IPS-18a (cell line): Measurements from ENCODE around the gene BAX.

Experiments used
- H3K27ac ChIP-seq: one replicate; pipeline ENCODE4 v1.5.1; 2013; ENCODE audit warnings: low read length
- H3K27me3 ChIP-seq: one replicate; pipeline ENCODE4 v1.6.1; 2013; ENCODE audit warnings: mild to moderate bottlenecking, low read length; ENCODE audit not compliant: control insufficient read depth, insufficient read depth
- H3K36me3 ChIP-seq: one replicate; pipeline ENCODE4 v1.6.1; 2013; ENCODE audit warnings: low read depth, low read length; ENCODE audit not compliant: control insufficient read depth
- H3K4me1 ChIP-seq: one replicate; pipeline ENCODE4 v1.6.1; 2013; ENCODE audit warnings: low read depth, low read length; ENCODE audit not compliant: control insufficient read depth
- H3K4me3 ChIP-seq: one replicate; pipeline ENCODE4 v1.5.1; 2013; ENCODE audit warnings: low read length
- H3K9ac ChIP-seq: one replicate; pipeline ENCODE4 v1.6.1; 2013; ENCODE audit warnings: mild to moderate bottlenecking, low read length, moderate library complexity
- H3K9me3 ChIP-seq: one replicate; pipeline ENCODE4 v1.6.1; 2013; ENCODE audit warnings: low read depth, low read length; ENCODE audit not compliant: control insufficient read depth

BAX gene

DNA sequence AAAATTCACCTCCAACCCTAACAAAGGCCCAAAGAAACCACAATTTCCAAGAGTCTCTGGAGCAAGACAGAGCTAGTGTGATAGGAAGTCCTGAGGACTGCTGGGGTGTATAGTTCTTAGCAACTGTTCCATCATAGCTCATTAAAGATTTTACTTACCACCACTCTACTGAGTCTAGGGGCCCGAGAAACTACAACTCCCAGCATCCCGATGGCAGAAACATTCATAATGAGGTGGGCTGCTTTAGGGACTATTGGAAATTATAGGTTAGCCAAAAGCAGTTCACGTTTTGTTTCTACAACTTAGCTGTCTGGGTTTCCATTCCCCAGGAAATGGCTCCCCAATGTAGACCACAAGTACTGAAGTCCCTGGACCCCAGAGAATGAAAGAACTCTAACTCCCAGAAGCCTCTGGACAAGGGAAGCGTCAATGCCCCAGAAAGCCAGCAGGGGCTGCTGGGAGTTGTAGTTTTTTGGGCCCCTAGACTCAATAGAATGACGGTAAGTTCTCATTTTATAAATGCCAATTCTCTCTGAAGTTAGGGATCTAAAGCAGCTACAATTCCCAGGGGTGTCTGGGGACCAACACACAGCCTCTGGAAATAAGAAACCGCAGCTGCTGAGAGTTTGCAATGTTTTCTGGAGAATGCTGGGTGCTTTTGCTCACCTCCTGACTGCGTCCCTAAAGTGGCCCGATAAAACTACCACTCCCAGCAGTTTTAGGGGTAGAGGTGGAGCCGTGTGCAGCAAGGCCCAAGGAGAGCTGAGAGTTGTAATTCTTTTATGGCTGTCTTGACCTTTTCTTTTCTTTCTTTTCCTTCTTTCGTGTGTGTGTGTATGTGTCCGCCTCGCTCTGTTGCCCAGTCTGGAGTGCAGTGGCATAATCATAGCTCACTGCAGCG, 21.5 kb downstream of the BAX start:
- H3K9me3 ChIP-seq, result no peaks in the 10 kb centered on the region
- H3K36me3 ChIP-seq, result peaks cover 9% of the 10 kb centered on the region
- no peaks in the 10 kb centered on the region for H3K4me1 ChIP-seq
- H3K27ac ChIP-seq, result no peak overlapping the region
- H3K27me3 ChIP-seq, result no peaks in the 10 kb centered on the region
- no peak overlapping the region for H3K9ac ChIP-seq
- no peak overlapping the region for H3K4me3 ChIP-seq

DNA sequence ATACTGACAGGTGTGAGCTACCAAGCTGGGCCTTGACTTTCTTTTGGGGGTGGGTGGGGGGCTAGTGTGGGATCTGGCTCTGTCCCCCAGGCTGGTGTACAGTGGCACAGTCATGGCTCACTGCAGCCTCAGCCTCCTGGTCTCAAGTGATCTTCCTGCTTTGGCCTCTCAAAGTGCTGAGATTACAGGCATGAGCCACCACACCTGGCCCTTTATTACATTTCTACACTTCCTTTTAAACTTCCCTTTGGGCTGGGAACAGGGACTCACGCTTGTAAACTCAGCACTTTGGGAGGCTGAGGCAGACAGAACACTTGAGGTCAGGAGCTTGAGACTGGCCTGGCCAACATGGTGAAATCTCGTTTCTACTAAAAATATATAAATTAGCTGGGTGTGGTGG, 22.4 kb downstream of the BAX start:
- no peak overlapping the region for H3K9ac ChIP-seq
- no peak overlapping the region for H3K4me3 ChIP-seq
- no peaks in the 10 kb centered on the region for H3K27me3 ChIP-seq
- H3K4me1 ChIP-seq, result no peaks in the 10 kb centered on the region
- no peaks in the 10 kb centered on the region for H3K9me3 ChIP-seq
- H3K36me3 ChIP-seq, result peaks cover 9% of the 10 kb centered on the region
- H3K27ac ChIP-seq, result no peak overlapping the region

- peaks cover 4% of the 10 kb centered on the region for H3K36me3 ChIP-seq
- no peaks in the 10 kb centered on the region for H3K4me1 ChIP-seq
- H3K4me3 ChIP-seq, result no peak overlapping the region
- no peak overlapping the region for H3K9ac ChIP-seq
- no peak overlapping the region for H3K27ac ChIP-seq
- H3K9me3 ChIP-seq, result no peaks in the 10 kb centered on the region
- no peaks in the 10 kb centered on the region for H3K27me3 ChIP-seq
Measured at GRCh38 chr19:48982280-48982679, 27.6 kb downstream of the BAX start.

- peaks cover 14% of the 10 kb centered on the region for H3K36me3 ChIP-seq
- no peak overlapping the region for H3K27ac ChIP-seq
- H3K4me1 ChIP-seq, result no peaks in the 10 kb centered on the region
- no peaks in the 10 kb centered on the region for H3K27me3 ChIP-seq
- H3K9ac ChIP-seq, result no peak overlapping the region
- no peak overlapping the region for H3K4me3 ChIP-seq
- H3K9me3 ChIP-seq, result no peaks in the 10 kb centered on the region
Measured at GRCh38 chr19:48985711-48986110, 31.0 kb downstream of the BAX start.

GRCh38 chr19:48986211-48986610, 31.5 kb downstream of the BAX start:
- Histone ChIP-seq H3K9ac (no peak overlapping the region), H3K4me1 (no peaks in the 10 kb centered on the region), H3K36me3 (peaks cover 14% of the 10 kb centered on the region), H3K4me3 (no peak overlapping the region), H3K27ac (no peak overlapping the region), H3K27me3 (no peaks in the 10 kb centered on the region), H3K9me3 (no peaks in the 10 kb centered on the region)

GRCh38 chr19:48987323-48987722, 32.6 kb downstream of the BAX start:
- Histone ChIP-seq H3K4me3 (no peak overlapping the region), H3K9ac (no peak overlapping the region), H3K27ac (no peak overlapping the region), H3K4me1 (no peaks in the 10 kb centered on the region), H3K9me3 (no peaks in the 10 kb centered on the region), H3K27me3 (no peaks in the 10 kb centered on the region), H3K36me3 (peaks cover 14% of the 10 kb centered on the region)

DNA sequence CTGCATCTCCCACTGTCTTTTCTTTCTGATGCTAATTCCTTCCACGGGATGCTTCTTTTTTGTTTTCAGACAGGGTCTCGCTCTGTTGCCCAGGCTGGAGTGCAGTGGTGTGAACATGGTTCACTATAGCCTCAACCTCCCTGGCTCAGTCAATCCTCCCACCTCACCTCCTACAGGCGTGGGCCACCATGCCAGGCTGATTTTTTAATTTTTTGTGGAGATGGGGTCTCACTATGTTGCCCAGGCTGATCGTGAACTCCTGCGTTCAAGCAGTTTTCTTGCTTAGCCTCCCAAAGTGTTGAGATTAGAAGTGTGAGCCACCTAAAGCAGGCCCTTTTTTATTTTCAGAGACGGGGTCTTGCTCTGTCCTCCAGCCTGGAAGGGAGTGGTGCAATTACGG, 33.6 kb downstream of the BAX start:
- Histone ChIP-seq H3K36me3 (peaks cover 10% of the 10 kb centered on the region), H3K27me3 (no peaks in the 10 kb centered on the region), H3K4me1 (no peaks in the 10 kb centered on the region), H3K9me3 (no peaks in the 10 kb centered on the region), H3K9ac (no peak overlapping the region), H3K27ac (no peak overlapping the region), H3K4me3 (no peak overlapping the region)

DNA sequence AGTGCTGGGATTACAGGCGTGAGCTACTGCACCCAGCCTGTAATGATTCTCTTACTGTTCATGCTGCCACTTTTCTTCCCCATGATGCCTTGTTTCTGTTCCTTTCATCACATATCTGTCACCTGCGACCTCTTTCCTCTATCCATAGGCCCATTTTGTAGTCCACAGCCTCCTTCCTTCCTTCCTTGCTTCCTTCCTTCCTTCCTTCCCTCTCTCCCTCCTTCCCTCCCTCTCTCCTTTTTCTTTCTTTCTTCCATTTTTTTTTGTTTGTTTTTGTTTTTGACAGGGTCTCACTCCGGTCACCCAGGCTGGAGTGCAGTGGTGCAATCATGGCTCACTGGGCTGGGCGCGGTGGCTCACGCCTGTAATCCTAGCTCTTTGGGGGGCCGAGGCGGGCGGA, 34.2 kb downstream of the BAX start:
- Histone ChIP-seq H3K36me3 (peaks cover 10% of the 10 kb centered on the region), H3K9me3 (no peaks in the 10 kb centered on the region), H3K4me3 (no peak overlapping the region), H3K9ac (no peak overlapping the region), H3K27ac (no peak overlapping the region), H3K4me1 (no peaks in the 10 kb centered on the region), H3K27me3 (no peaks in the 10 kb centered on the region)

GRCh38 chr19:48989701-48990291, 35.1 kb downstream of the BAX start:
- no peaks in the 10 kb centered on the region for H3K9me3 ChIP-seq
- no peak overlapping the region for H3K4me3 ChIP-seq
- H3K9ac ChIP-seq, result no peak overlapping the region
- no peaks in the 10 kb centered on the region for H3K27me3 ChIP-seq
- H3K36me3 ChIP-seq, result peaks cover 10% of the 10 kb centered on the region
- no peak overlapping the region for H3K27ac ChIP-seq
- no peaks in the 10 kb centered on the region for H3K4me1 ChIP-seq

DNA sequence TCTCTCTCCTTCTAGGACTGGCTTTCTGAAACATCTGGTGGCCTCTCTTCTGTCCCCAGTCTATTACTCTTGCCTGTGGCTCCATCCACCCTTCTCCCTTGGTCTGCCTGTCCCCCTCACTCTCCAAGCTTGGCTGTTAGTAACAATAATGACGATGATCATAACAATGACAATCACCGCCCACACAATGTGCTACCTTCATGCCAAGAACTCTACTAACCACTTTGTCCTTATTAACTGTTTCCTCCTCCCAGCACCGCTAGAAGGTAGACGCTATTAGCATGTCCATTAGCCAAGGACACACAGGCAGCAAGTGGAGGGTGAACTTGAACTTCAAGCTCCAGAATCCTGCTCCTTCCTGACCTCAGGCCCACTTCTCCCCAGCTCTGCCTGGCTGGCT, 35.7 kb downstream of the BAX start:
- H3K9me3 ChIP-seq, result no peaks in the 10 kb centered on the region
- H3K27ac ChIP-seq, result no peak overlapping the region
- H3K27me3 ChIP-seq, result no peaks in the 10 kb centered on the region
- no peaks in the 10 kb centered on the region for H3K4me1 ChIP-seq
- H3K9ac ChIP-seq, result no peak overlapping the region
- H3K4me3 ChIP-seq, result no peak overlapping the region
- H3K36me3 ChIP-seq, result peaks cover 10% of the 10 kb centered on the region

DNA sequence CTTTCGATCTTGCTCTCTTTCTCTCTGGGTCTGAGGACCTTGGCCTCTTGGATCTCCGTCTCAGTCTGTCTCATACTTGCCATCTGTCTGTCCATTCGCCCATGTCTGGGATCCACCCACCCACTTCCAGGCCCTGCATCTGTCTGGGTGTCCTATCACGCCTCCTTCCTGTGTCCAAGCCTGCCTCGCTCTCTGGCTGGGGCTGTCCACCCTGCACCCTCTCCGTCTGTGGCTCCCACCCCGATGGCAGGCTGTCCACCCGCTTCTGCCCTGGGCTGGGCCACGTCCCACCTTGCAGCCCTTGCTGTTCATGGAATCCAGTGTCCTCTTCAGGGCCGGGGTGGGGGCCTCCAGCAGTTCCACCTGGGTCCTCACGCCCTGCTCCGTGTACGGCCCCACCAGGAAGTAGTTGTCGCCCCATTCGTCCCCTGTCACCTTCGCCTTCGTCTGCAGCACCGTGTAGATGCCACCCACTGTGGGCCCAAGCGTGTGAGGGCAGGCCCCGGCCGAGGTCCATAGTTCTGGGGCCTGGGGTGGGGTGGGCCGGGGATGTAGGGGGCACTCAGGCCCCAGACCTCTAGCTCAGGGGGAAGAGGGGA, 36.4 kb downstream of the BAX start:
- Histone ChIP-seq H3K27me3 (no peaks in the 10 kb centered on the region), H3K9me3 (no peaks in the 10 kb centered on the region), H3K4me3 (no peak overlapping the region), H3K9ac (no peak overlapping the region), H3K4me1 (no peaks in the 10 kb centered on the region), H3K27ac (no peak overlapping the region), H3K36me3 (peaks cover 10% of the 10 kb centered on the region)
